ENCODE data around the gene MTERF4.

GRCh38 chr2:241052677-241053360 lies 49.3 kb downstream of the MTERF4 start:
- TF ChIP-seq POLR2A (IDR thresholded peaks at IDR 0.05; ENCODE audit: low read length) (no peak), GATA1 (IDR thresholded peaks at IDR 0.05; ENCODE audit: low read depth, low read length) (no peak)

All from erythroblast (primary cell).